ENCODE measurements around the gene POLG2.
A peak's percentile ranks its signal among the peaks of the same experiment; 100 is the strongest.
"Not testable (repeated sequence)": the region's sequence is repeated elsewhere in the genome, so short reads cannot be mapped to it uniquely, and the experiment has no call there.

POLG2 gene

GRCh38 chr17:64505340-64506200, 8.7 kb upstream of the POLG2 start:
- DNase-seq (ENCODE audit: low read depth in 2 of 2): peak; percentile 64 to 70

- no peak for DNase-seq (ENCODE audit: low read depth in 2 of 2)
Observed at GRCh38 chr17:64504769-64505339, 8.0 kb upstream of the POLG2 start.

GRCh38 chr17:64503821-64504768, 7.2 kb upstream of the POLG2 start:
- no peak for DNase-seq (ENCODE audit: low read depth in 2 of 2)

GRCh38 chr17:64503341-64503740, 6.5 kb upstream of the POLG2 start:
- no peak for DNase-seq (ENCODE audit: low read depth in 2 of 2)

GRCh38 chr17:64502809-64503208, 6.0 kb upstream of the POLG2 start:
- DNase-seq (ENCODE audit: low read depth in 2 of 2): no peak

- no peak for DNase-seq (ENCODE audit: low read depth in 2 of 2)
Observed at GRCh38 chr17:64502021-64502420, 5.2 kb upstream of the POLG2 start.

DNA sequence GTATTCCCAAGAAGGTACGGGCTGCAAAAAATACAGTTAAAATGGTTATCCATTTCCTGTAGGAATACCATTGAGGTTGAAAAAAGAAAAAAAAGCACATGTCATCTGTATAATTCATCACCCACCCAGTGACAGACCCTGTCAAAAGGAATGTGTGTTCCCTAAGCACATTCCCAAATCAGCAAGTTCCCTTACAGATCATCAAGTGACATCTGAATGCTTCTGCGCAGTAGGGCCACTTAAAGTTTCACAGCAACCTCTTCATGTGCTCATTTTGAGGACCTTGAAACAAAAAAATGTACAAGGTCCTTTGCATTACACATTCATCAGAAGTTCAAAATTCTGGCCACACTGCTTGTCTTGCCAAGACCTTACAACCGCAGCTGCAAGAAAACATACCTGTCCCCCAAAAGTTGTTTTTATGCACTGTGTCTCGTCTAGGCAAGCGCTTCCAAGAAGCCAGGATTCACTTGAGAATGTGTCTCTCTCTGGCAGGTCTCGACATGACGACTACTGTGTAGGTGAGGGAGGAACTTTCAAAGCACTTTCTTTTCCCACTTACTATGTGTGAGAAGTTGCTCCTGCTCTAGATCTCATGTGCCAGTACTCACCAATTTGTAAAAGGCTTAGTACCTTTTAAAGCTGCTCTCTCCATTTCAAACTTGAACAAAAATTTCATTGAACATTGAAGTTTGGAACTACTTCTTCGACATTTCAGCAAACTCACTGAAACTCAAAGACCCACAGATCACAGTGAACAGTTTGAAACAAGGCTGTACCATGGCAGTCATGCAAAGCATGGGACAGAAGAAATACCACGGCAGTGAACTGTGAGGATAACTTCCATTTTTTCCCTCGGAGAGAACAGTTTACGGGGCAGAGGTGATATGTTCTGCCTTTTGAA, 4.3 kb upstream of the POLG2 start:
- no peak for DNase-seq (ENCODE audit: low read depth in 2 of 2)

DNA sequence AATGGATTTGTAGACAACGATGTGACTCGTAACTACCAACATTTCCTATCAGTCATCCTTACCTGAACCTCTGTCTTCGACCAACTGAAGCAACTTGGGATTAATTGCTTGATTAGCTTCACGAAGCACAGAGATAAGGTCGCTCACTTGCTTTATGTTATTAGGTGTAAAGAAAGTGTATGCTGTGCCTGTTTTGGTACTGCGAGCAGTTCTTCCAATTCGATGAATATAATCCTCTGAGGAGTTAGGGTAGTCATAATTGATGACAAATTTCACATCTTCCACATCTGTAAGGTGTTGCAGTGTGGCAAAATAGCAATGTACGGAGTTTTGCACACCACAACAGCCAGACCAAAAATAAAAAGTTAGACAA, 3.6 kb upstream of the POLG2 start:
- DNase-seq (ENCODE audit: low read depth in 2 of 2): no peak

- DNase-seq (ENCODE audit: low read depth in 2 of 2): no peak
Observed at GRCh38 chr17:64499805-64500486, 3.1 kb upstream of the POLG2 start.

DNA sequence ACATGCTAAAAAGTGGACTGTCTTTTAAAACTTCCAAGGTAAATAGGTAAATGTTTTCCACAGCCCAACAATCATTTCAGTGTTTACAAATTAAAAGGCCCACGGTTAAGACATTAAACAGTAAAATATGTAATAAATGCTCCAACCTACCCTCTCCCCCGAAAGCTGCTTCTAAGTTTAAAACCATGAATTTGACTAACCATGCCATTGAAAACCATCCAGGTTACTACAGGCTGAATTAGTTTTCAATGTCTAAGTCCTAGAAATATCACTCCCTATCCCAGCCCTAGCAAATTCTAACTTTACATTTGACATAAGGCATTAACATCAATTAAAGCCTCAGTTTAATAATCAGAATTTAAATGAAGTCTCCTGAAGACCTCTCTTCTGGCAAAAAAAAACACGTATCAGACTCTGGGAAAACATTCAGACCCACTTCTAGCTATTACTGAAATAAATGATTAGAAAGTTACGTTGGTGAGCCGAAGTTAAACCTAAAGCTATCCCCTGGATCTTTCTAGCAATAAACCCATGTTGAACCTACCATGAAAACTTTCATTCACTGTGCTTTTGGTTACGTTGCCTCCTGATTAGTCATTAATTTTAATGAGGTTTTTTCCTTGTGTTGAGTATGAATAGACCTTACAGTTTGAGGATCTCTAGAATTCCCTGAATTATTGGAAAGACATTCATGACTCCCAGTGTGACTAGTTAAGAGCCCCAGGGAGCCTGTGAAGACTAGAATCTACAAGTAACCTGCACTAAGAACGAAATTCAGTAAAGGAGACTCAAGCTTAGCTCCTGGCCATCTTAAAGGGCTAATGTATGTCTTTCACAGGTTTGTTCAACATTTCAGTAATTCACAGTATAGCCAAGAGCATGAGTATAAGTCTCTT, 1.7 kb upstream of the POLG2 start:
- no peak for DNase-seq (ENCODE audit: low read depth in 2 of 2)

DNA sequence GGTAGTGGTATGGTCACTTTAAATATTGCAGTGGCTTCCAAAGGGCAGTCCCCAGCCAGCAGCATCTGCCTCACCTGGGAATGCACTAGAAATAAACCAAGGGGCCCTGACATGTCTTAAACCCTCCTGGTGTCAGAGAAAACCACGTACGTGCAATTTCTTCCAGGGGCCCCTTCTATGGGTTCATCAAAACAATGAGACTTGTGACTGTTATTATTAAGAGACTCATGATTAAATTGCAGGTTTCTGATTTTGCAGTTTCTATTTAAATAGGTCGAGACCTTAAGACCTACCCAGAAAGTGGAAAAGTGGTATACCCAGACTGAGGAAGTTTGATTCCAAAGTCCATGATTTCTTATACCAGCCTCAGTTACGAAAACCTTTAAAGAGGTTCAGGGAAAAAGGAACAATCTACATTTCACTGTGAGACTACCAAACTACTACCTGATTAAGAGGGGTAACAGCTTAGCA, 746 bp upstream of the POLG2 start:
- DNase-seq (ENCODE audit: low read depth in 2 of 2): no peak

DNA sequence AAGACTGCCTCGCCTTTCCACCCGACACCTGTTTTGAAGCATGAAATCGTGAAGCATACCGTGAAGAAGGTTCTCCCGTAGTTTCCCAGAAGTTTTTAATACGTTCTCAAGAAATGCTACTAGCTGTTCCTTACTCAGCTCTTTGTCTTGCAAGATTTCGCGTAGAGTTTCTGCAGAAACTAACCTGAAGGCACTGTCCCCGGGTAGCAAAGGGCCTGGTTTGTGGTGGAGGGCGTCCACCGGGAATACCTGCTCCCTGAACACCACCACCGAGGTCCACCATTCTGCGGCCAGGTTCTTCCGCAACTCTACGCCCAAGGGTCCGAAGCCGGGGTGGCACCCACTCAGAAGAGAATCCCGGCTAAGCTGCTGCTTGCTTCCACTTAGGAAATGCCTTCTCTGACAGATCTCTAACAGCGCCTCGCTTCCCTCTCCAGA, 487 bp downstream of the POLG2 start:
- DNase-seq (ENCODE audit: low read depth in 2 of 2): no peak

DNA sequence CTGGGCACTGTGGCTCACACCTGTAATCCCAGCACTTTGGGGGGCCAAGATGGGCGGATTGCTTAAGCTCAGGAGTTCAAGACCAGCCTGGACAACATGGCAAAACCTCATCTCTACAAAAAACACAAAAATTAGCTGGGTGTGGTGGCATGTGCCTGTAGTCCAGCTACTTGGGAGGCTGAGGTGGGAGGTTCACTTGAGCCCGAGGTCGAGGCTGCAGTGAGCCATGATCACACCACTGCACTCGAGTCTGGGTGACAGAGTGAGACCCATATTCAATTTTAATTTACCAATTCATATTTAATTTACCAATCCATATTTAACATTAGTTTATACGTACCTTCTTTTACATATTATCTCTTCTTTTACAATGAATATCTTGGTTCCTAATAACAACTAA, 1.6 kb downstream of the POLG2 start:
- DNase-seq (ENCODE audit: low read depth in 2 of 2): not testable (repeated sequence)

DNA sequence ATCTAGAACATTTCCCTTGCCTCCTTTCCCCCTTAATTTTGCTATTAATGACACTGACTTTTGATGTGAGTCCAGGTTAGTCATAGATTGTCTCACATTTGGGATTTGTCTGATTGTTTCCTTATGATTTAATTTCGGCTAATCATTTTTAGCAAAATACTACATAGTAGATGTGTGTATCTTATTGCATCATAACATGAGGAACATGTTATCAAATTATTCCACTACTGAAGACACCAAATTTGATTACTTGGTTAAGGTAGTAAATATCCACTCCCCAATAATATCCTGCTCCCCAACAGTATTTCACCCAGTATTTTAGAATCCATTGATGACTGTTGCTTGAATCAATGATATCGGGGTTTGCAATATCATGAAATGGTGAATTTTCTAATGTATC, 2.7 kb downstream of the POLG2 start:
- no peak for DNase-seq (ENCODE audit: low read depth in 2 of 2)

GRCh38 chr17:64492481-64493109, 4.3 kb downstream of the POLG2 start:
- no peak for DNase-seq (ENCODE audit: low read depth in 2 of 2)

DNA sequence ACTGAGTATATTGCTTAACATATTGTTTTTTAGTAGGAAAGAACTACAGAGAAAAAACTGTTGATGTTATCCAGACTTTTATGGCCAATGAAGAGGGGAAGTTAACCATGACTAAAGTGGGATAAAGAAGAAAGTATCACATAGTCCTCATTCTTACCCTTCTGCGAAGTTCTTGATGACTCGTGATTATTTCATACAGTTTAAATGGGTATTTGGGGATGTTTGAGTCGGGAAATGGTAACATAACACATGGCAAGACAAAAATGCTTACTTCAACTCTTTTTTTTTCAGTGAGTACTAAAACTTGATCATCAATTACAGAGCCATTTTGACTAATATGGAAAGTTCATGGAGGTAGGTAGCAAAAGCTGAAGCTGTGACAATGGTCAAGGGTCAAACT, 4.9 kb downstream of the POLG2 start:
- DNase-seq (ENCODE audit: low read depth in 2 of 2): no peak

DNA sequence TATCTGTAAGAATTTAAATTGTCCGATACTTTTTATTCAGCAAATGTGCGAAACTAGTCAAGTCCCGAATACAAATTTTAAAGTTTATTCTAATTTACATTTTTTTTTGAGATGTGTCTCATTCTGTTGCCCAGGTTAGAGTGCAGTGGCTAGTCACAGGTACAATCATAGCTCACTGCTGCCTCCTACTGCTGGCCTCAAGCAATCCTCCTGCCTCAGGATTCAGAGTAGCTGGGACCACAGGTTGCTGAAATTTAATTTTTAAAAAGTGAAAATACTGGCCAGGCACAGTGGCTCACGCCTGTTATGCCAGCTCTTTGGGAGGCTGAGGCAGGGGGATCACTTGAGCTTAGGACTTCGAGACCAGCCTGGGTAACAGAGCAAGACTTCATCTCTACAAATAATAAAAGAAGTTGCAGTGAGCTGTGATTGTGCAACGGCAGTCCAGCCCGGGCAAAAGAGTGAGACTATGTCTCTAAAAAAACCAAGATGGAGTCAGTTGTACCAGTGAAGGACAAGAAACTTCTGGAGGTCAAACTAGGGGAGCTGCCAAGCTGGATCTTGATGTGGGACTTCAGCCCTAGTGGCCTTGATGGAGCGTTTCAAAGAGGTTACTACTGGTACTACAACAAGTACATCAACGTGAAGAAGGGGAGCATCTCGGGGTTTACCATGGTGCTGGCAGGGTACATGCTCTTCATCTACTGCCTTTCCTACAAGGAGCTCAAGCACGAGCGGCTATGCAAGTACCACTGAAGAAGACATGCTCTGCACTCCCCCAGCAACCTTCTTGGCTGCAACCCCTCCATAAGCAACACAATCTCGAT, 5.6 kb downstream of the POLG2 start:
- no peak for DNase-seq (ENCODE audit: low read depth in 2 of 2)

GRCh38 chr17:64488301-64488700, 8.6 kb downstream of the POLG2 start:
- DNase-seq (ENCODE audit: low read depth in 2 of 2): no peak
